ENCODE results near the gene LMF1.

LMF1 gene

DNA sequence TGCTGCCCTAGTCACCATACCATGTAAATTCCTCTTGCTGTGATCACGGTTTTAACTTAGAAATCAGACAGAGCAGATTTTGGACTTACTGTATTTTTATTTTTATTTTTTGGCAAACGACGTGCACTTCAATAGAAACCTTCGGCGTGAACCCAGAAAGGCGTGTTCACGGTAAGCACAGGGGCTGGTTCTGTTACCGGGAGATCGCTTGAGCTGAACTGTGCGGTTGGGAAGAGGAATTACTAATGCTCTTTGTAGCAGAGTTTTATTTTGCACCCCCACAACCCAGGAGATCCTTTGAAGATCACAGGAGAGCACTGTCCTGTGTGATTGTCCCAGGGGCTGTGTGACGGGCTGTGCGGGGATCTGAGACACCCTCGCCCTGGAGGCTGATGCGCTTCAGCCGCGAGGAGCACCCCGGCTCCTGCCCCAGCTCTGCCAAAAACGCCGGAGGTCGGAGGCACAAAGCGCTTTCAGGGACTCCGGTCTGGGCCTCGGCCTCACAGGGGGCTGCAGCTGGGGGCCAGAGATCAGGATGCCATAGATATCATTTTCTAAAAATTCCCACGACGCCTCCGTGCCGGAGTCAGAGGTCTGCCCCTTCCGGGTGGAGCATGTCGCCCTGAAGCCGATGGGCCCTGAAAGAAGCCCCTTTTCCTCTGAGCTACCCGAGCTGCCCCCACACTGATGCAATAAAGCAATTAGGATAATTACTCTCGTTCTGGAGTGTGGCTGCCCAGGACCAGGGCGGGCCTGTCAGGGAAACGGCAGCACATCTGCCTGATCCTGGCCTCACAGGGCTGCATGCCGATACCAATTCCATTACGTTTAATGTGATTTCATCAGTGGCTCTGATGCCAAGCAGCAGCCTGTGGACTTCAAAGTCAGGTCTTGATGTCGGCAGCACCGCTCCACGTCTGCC is 71.8 kb downstream of the LMF1 start:
- Histone ChIP-seq H3K4me1 (ENCODE audit: control insufficient read depth, insufficient read depth, low read length) (no peaks in the 10 kb centered on the region), H3K36me3 (ENCODE audit: control insufficient read depth, insufficient read depth, low read length) (no peaks in the 10 kb centered on the region), H3K27ac (ENCODE audit: low read depth, low read length) (no peak overlapping the region), H3K9ac (ENCODE audit: low read depth, low read length) (no peak overlapping the region), H3K27me3 (ENCODE audit: control insufficient read depth, insufficient read depth, low read length) (no peaks in the 10 kb centered on the region), H3K9me3 (ENCODE audit: control insufficient read depth, insufficient read depth, low read length) (no peaks in the 10 kb centered on the region), H3K4me3 (ENCODE audit: low read depth, low read length) (no peak overlapping the region)

- H3K36me3 ChIP-seq (ENCODE audit: control insufficient read depth, insufficient read depth, low read length): no peaks in the 10 kb centered on the region
- no peak overlapping the region for H3K9ac ChIP-seq (ENCODE audit: low read depth, low read length)
- no peaks in the 10 kb centered on the region for H3K4me1 ChIP-seq (ENCODE audit: control insufficient read depth, insufficient read depth, low read length)
- no peaks in the 10 kb centered on the region for H3K27me3 ChIP-seq (ENCODE audit: control insufficient read depth, insufficient read depth, low read length)
- H3K9me3 ChIP-seq (ENCODE audit: control insufficient read depth, insufficient read depth, low read length): no peaks in the 10 kb centered on the region
- H3K4me3 ChIP-seq (ENCODE audit: low read depth, low read length): no peak overlapping the region
- H3K27ac ChIP-seq (ENCODE audit: low read depth, low read length): no peak overlapping the region
Observed at GRCh38 chr16:898216-898615, 72.6 kb downstream of the LMF1 start.

GRCh38 chr16:897701-898100 is 73.1 kb downstream of the LMF1 start:
- Histone ChIP-seq H3K4me3 (ENCODE audit: low read depth, low read length) (no peak overlapping the region), H3K9me3 (ENCODE audit: control insufficient read depth, insufficient read depth, low read length) (no peaks in the 10 kb centered on the region), H3K4me1 (ENCODE audit: control insufficient read depth, insufficient read depth, low read length) (no peaks in the 10 kb centered on the region), H3K9ac (ENCODE audit: low read depth, low read length) (no peak overlapping the region), H3K27ac (ENCODE audit: low read depth, low read length) (no peak overlapping the region), H3K27me3 (ENCODE audit: control insufficient read depth, insufficient read depth, low read length) (no peaks in the 10 kb centered on the region), H3K36me3 (ENCODE audit: control insufficient read depth, insufficient read depth, low read length) (no peaks in the 10 kb centered on the region)

DNA sequence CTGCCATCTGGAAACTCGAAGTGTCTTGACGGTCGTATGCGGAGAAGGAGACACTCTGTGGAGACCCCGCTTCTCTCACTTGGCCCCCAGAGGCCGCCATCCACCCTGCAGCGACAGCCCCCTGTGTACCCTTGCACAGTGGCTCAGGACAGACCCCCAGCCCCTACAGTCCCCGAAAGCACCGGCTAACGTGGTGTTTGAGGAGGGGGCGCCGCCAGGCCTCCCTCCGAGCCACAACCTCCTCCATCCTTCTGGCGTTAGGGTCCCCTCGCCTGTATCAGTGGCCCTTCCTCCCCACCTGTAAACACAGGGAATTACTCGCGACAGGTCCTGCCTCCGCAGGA is 73.6 kb downstream of the LMF1 start:
- H3K36me3 ChIP-seq (ENCODE audit: control insufficient read depth, insufficient read depth, low read length): no peaks in the 10 kb centered on the region
- H3K9me3 ChIP-seq (ENCODE audit: control insufficient read depth, insufficient read depth, low read length): no peaks in the 10 kb centered on the region
- H3K9ac ChIP-seq (ENCODE audit: low read depth, low read length): no peak overlapping the region
- no peaks in the 10 kb centered on the region for H3K4me1 ChIP-seq (ENCODE audit: control insufficient read depth, insufficient read depth, low read length)
- no peak overlapping the region for H3K4me3 ChIP-seq (ENCODE audit: low read depth, low read length)
- H3K27ac ChIP-seq (ENCODE audit: low read depth, low read length): no peak overlapping the region
- no peaks in the 10 kb centered on the region for H3K27me3 ChIP-seq (ENCODE audit: control insufficient read depth, insufficient read depth, low read length)

GRCh38 chr16:896261-897199 is 74.3 kb downstream of the LMF1 start:
- Histone ChIP-seq H3K36me3 (ENCODE audit: control insufficient read depth, insufficient read depth, low read length) (no peaks in the 10 kb centered on the region), H3K27me3 (ENCODE audit: control insufficient read depth, insufficient read depth, low read length) (no peaks in the 10 kb centered on the region), H3K4me1 (ENCODE audit: control insufficient read depth, insufficient read depth, low read length) (no peaks in the 10 kb centered on the region), H3K9me3 (ENCODE audit: control insufficient read depth, insufficient read depth, low read length) (no peaks in the 10 kb centered on the region), H3K27ac (ENCODE audit: low read depth, low read length) (no peak overlapping the region), H3K9ac (ENCODE audit: low read depth, low read length) (no peak overlapping the region), H3K4me3 (ENCODE audit: low read depth, low read length) (no peak overlapping the region)

DNA sequence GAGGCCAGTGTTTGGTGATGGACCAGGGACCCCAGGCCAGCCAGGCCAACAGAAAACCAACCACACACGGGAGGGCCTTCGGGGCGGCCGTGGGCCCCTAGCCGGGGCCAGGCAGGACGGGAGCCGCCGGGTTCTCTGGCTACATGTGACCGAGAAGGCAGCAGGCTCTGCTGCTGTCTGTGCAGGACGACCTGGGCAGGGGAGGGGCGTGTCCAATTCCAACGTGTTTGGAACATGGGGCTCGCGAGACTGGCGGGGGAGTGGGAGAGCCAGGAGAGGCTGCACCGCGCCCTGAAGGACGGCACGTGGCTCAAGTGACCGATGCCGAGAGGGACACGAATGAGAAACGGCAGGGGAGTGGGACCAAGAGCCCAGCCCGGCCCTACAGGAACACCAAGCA is 75.4 kb downstream of the LMF1 start:
- Histone ChIP-seq H3K27me3 (ENCODE audit: control insufficient read depth, insufficient read depth, low read length) (no peaks in the 10 kb centered on the region), H3K36me3 (ENCODE audit: control insufficient read depth, insufficient read depth, low read length) (no peaks in the 10 kb centered on the region), H3K4me3 (ENCODE audit: low read depth, low read length) (no peak overlapping the region), H3K27ac (ENCODE audit: low read depth, low read length) (no peak overlapping the region), H3K9me3 (ENCODE audit: control insufficient read depth, insufficient read depth, low read length) (no peaks in the 10 kb centered on the region), H3K9ac (ENCODE audit: low read depth, low read length) (no peak overlapping the region), H3K4me1 (ENCODE audit: control insufficient read depth, insufficient read depth, low read length) (no peaks in the 10 kb centered on the region)

DNA sequence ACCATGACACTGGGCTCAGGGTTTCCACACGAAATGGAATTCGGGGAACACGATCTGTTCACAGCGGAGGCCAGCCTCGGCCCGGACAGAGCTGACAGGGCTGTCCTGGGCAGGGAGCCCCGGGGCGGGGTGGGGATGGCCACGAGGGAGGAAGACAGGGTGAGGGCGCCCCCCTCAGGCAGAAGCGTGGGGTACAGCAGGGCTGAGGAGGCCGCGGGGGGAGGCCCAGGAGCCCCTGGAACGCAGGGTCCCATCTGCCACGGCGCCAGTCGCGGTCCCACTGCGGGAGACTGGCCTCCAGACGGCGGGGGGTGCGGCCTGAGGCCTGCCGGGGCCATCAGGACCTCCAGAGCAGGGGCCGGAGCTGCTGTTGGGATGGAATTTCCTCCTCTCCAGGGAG is 75.9 kb downstream of the LMF1 start:
- H3K4me3 ChIP-seq (ENCODE audit: low read depth, low read length): no peak overlapping the region
- no peaks in the 10 kb centered on the region for H3K9me3 ChIP-seq (ENCODE audit: control insufficient read depth, insufficient read depth, low read length)
- no peaks in the 10 kb centered on the region for H3K36me3 ChIP-seq (ENCODE audit: control insufficient read depth, insufficient read depth, low read length)
- no peaks in the 10 kb centered on the region for H3K27me3 ChIP-seq (ENCODE audit: control insufficient read depth, insufficient read depth, low read length)
- H3K9ac ChIP-seq (ENCODE audit: low read depth, low read length): no peak overlapping the region
- no peak overlapping the region for H3K27ac ChIP-seq (ENCODE audit: low read depth, low read length)
- no peaks in the 10 kb centered on the region for H3K4me1 ChIP-seq (ENCODE audit: control insufficient read depth, insufficient read depth, low read length)

DNA sequence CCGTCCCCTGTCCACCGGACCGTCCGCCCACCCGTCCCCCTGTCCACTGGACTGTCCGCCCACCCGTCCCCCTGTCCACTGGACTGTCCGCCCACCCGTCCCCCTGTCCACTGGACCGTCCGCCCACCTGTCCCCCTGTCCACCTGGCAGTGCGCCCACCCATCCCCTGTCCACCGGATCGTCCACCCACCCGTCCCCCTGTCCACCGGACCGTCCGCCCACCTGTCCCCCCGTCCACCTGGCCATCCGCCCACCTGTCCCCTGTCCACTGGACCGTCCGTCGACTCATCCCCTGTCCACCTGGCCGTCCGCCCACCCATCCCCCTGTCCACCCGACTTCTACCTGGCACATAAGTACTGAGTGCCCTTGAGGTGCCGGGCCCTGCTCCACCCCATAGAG is 76.6 kb downstream of the LMF1 start:
- Histone ChIP-seq H3K4me1 (ENCODE audit: control insufficient read depth, insufficient read depth, low read length) (no peaks in the 10 kb centered on the region), H3K27me3 (ENCODE audit: control insufficient read depth, insufficient read depth, low read length) (no peaks in the 10 kb centered on the region), H3K9ac (ENCODE audit: low read depth, low read length) (no peak overlapping the region), H3K4me3 (ENCODE audit: low read depth, low read length) (no peak overlapping the region), H3K9me3 (ENCODE audit: control insufficient read depth, insufficient read depth, low read length) (no peaks in the 10 kb centered on the region), H3K27ac (ENCODE audit: low read depth, low read length) (no peak overlapping the region), H3K36me3 (ENCODE audit: control insufficient read depth, insufficient read depth, low read length) (no peaks in the 10 kb centered on the region)

DNA sequence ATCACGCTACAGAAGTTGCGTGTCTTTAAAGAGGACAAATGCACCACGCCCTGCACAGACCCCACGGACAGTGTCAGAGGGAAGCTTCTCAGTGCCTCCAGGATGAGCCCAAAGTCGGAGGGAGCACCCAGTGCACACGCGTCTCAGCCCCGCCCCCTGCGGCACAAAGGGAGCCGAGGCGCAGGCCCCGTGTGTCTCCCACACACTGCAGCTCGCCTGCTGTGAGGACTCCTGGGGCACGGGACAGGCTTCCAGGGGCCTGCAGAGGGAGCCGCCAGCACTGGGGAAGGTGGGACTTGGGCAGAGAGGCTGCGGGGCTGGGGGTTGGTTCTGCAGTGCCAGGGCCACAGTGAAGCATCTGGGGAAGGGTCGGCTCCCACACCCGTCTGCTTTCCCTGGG is 77.4 kb downstream of the LMF1 start:
- Histone ChIP-seq H3K4me3 (ENCODE audit: low read depth, low read length) (no peak overlapping the region), H3K27me3 (ENCODE audit: control insufficient read depth, insufficient read depth, low read length) (no peaks in the 10 kb centered on the region), H3K9ac (ENCODE audit: low read depth, low read length) (no peak overlapping the region), H3K4me1 (ENCODE audit: control insufficient read depth, insufficient read depth, low read length) (no peaks in the 10 kb centered on the region), H3K9me3 (ENCODE audit: control insufficient read depth, insufficient read depth, low read length) (no peaks in the 10 kb centered on the region), H3K36me3 (ENCODE audit: control insufficient read depth, insufficient read depth, low read length) (no peaks in the 10 kb centered on the region), H3K27ac (ENCODE audit: low read depth, low read length) (no peak overlapping the region)

GRCh38 chr16:892536-893255 is 78.1 kb downstream of the LMF1 start:
- Histone ChIP-seq H3K4me1 (ENCODE audit: control insufficient read depth, insufficient read depth, low read length) (no peaks in the 10 kb centered on the region), H3K36me3 (ENCODE audit: control insufficient read depth, insufficient read depth, low read length) (no peaks in the 10 kb centered on the region), H3K9ac (ENCODE audit: low read depth, low read length) (no peak overlapping the region), H3K27ac (ENCODE audit: low read depth, low read length) (no peak overlapping the region), H3K9me3 (ENCODE audit: control insufficient read depth, insufficient read depth, low read length) (no peaks in the 10 kb centered on the region), H3K27me3 (ENCODE audit: control insufficient read depth, insufficient read depth, low read length) (no peaks in the 10 kb centered on the region), H3K4me3 (ENCODE audit: low read depth, low read length) (no peak overlapping the region)
